ENCODE measurements around the gene FNDC11.
A peak's percentile ranks its signal among the peaks of the same experiment; 100 is the strongest.
"Not testable (repeated sequence)": the region's sequence is repeated elsewhere in the genome, so short reads cannot be mapped to it uniquely, and the experiment has no call there.

The FNDC11 gene

DNA sequence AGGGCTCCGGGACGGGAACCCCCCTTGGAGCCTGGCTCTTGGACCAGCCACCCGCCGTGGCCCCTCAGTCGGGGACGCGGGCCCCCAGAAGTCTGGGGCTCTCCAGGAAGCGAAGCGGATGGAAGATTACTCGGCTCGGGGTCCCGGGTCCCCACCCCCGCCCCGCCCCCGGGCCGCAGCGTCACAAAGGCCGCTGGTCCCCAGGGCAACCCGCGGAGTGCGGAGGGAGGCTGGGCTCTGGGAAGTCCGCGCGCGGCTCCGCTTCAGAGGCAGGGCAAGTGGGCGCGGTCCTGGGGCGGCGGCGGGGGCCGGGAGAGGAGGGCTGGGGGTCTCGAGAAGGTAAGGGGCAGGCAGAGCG is at the start of gene FNDC11:
Gene FNDC11, plus strand, starts transcription at position 227 of the 358 bp plus-strand sequence. CDS start 1,505 bp downstream, outside the sequence.
- no peak for DNase-seq (ENCODE audit: low read depth)

- DNase-seq (ENCODE audit: low read depth): no peak
These were observed 49.3 kb upstream of the FNDC11 start for GRCh38 chr20:63504642-63505041.

- DNase-seq (ENCODE audit: low read depth): no peak
These were observed 48.7 kb upstream of the FNDC11 start for GRCh38 chr20:63505281-63505680.

DNA sequence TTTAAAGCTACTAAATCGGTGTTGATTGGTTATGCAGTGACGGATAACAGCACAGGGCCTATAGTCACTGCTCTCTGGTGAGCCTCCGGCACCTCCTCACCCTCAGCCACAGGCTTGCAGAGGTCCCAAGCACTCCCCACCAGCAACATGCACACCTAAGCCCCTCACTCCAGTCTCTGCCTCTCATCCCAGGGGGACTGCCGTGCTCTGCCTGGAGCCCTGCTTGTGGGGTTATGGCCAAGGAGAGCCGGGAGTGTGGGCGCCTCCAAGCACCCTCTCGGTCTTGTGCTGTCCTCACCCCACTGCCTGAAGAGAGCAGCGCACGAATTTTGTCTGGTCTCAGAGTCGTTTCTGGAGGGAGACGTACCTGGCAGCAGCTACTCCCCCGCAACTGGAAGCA is 48.2 kb upstream of the FNDC11 start:
- DNase-seq (ENCODE audit: low read depth): no peak

DNA sequence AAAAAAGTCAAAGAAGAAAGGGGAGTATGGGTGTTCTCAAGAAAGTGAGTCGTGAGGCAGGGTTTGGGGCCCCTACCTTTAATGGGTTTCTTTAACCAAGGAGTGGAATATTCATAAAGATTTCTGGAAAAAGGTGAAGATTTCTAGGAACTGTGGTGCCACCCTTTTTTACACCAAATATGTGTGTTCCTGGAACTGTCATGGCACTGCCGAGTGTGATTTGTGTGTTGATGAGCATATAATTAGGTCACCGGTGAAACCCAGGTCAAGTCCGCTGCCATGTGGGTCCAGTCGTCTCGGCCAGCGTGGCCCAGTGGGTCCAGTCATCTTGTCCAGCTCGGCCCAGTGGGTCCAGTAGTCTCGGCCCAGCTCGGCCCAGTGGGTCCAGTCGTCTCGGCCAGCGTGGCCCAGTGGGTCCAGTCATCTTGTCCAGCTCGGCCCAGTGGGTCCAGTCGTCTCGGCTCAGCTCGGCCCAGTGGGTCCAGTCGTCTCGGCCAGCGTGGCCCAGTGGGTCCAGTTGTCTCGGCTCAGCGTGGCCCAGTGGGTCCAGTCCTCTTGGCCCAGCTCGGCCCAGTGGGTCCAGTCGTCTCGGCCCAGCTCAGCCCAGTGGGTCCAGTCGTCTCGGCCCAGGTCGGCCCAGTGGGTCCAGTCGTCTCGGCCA is 46.7 kb upstream of the FNDC11 start:
- DNase-seq (ENCODE audit: low read depth): no peak

DNA sequence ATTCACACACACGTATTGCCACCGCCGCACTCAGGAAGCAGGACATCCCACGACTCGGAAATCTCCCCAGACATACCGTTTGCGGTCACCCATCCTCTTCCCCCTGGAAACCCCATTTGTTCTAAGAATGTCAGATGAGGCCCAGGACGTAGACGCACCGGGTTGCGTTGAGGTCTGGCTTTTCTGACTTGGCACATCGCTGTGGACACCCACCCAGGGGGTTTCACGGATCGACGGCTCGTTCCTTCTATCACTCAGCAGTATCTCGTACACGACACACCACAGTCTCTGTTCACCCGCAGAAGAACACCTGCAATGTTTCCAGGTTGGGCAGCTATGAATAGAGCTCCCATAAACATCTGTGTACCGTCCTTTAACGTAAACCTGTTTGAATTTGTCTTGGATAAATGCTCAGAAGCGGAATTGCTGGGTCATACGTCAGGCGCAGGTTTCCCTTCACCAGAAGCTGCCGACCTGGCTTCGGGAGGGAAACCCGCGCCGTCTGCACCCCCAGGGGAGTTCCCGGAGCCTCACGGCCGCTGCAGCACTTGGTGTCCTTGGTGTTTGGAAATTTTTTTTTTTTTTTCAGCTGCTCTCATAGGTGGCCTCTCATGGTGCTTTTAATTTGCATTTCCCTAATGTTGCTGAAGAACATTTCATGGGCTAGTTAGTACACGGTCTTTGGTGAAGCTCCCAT is 45.7 kb upstream of the FNDC11 start:
- DNase-seq (ENCODE audit: low read depth): no peak

- no peak for DNase-seq (ENCODE audit: low read depth)
These were observed 44.8 kb upstream of the FNDC11 start for GRCh38 chr20:63509088-63509564.

- no peak for DNase-seq (ENCODE audit: low read depth)
These were observed 40.8 kb upstream of the FNDC11 start for GRCh38 chr20:63513207-63513606.

DNA sequence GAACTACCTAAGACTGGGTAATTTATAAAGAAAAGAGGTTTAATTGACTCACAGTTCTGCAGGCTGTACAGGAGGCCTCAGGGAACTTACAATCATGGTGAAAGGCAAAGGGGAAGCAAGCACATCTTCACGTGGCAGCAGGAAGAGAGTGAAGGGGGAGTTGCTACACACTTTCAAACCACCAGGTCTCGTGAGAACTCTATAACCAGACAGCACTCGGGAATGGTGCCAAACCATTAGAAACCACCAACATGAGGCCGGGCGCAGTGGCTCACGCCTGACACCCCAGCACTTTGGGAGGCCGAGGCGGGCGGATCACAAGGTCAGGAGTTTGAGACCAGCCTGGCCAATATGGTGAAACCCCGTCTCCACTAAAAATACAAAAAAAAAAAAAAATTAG is 39.4 kb upstream of the FNDC11 start:
- not testable (repeated sequence) for DNase-seq (ENCODE audit: low read depth)

- no peak for DNase-seq (ENCODE audit: low read depth)
These were observed 36.3 kb upstream of the FNDC11 start for GRCh38 chr20:63517376-63518309.

- DNase-seq (ENCODE audit: low read depth): no peak
These were observed 35.6 kb upstream of the FNDC11 start for GRCh38 chr20:63518351-63518861.

DNA sequence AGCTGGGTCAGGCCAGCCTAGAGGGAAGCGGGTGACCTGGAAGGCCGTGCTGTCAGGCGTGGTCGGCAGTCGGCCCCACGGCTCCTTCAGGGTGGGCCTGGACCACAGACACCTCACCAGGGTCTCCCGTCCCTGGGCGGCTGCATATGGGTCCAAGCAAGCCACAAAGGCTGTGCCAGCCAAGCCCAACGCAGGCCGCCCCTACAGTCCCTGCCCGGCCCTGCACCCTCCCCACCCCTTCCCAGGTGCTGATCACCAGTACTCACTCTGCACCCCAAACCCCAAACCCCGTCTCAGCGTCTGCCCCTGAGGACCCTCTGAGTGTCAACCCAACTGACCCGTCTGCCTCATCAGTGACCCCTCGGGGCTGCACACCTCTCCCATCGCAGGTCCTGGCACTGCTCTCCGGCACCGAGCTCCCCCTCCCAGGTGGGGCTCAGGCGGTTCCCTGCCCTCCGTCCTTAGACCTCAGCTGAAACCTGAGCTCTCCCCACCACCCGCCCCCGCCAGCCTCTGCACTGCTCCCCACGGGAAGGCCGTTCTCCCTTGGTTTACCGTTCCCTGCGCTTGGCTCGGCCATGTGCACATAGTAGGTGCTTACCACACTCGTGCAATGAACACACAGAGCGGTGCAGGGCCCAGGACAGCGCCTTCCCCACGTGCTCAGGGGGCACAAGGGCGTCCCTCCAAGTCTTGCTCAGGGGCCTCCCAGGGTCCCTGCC is 34.9 kb upstream of the FNDC11 start:
- DNase-seq (ENCODE audit: low read depth): no peak

GRCh38 chr20:63519668-63520503 is 34.1 kb upstream of the FNDC11 start:
- DNase-seq (ENCODE audit: low read depth): no peak

- DNase-seq (ENCODE audit: low read depth): peak; percentile 61
These were observed 33.4 kb upstream of the FNDC11 start, which contains the start of gene PPDPF for GRCh38 chr20:63520504-63520933. PPDPF (plus strand) TSS chr20:63520765; CDS start chr20:63521309, 544 bp downstream.

GRCh38 chr20:63520934-63521601 is 32.9 kb upstream of the FNDC11 start:
- DNase-seq (ENCODE audit: low read depth): peak; percentile 38

GRCh38 chr20:63521602-63522001 is 32.4 kb upstream of the FNDC11 start:
- no peak for DNase-seq (ENCODE audit: low read depth)

- no peak for DNase-seq (ENCODE audit: low read depth)
These were observed 31.7 kb upstream of the FNDC11 start for GRCh38 chr20:63522091-63522868.

GRCh38 chr20:63522981-63523611 is 30.9 kb upstream of the FNDC11 start:
- no peak for DNase-seq (ENCODE audit: low read depth)

GRCh38 chr20:63525185-63525584 is 28.8 kb upstream of the FNDC11 start:
- DNase-seq (ENCODE audit: low read depth): no peak

Measured in amniotic epithelial cell (primary cell).